Esophagus muscularis mucosa (tissue), 3 donors: Measurements from ENCODE around the gene LRMDA.

Experiments
- POLR2A ChIP-seq: fragments of 450-650 bp; IDR thresholded peaks from one replicate; pipeline ENCODE4 v1.6.1; 2017; ENCODE audit warnings: antibody characterized with exemption, moderate library complexity, mild to moderate bottlenecking, low read depth
- POLR2AphosphoS5 ChIP-seq, 2 donors: sonication (generic); formaldehyde crosslinking; IDR thresholded peaks; one replicate each; pipeline ENCODE4 v1.6.1; 2017; ENCODE audit warnings: antibody characterized with exemption in 2 of 2
- TF ChIP-seq, protein P1 (sequence below), 3 experiments: fragments of 200-600 bp in 2 of 3; fragments of 450-650 bp in 1 of 3; sonication (generic) in 2 of 3; IDR thresholded peaks; one replicate each; pipeline ENCODE4 v1.5.1; 2017 to 2019; ENCODE audit warnings: antibody characterized with exemption in 3 of 3, mild to moderate bottlenecking in 2 of 3, moderate library complexity in 1 of 3

DNA sequence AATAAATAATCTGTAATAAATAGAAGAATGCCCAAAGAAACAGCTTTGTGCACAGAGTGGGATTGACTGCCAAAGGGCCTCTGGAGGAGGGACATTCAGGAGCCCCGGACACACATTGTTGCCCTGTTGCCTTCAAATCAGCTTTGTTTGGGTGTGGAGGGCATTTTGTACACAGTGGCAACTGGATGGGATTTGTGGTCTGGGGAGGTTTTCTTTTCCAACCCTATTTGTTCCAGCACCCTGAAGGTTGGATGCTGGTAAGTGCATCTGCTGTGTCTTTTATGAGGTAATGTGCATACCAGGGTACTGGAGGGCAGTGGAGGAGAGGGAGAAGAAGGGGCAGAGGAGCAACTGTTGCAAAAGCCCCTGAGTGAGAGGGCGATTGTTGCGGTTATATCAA, 6.3 kb downstream of the LRMDA start:
- TF ChIP-seq POLR2A = no peak
- no peak for TF ChIP-seq POLR2AphosphoS5 (IDR thresholded peaks at IDR 0.05)
- TF ChIP-seq, protein P1, sequence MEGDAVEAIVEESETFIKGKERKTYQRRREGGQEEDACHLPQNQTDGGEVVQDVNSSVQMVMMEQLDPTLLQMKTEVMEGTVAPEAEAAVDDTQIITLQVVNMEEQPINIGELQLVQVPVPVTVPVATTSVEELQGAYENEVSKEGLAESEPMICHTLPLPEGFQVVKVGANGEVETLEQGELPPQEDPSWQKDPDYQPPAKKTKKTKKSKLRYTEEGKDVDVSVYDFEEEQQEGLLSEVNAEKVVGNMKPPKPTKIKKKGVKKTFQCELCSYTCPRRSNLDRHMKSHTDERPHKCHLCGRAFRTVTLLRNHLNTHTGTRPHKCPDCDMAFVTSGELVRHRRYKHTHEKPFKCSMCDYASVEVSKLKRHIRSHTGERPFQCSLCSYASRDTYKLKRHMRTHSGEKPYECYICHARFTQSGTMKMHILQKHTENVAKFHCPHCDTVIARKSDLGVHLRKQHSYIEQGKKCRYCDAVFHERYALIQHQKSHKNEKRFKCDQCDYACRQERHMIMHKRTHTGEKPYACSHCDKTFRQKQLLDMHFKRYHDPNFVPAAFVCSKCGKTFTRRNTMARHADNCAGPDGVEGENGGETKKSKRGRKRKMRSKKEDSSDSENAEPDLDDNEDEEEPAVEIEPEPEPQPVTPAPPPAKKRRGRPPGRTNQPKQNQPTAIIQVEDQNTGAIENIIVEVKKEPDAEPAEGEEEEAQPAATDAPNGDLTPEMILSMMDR (IDR thresholded peaks at IDR 0.05) = no peak
